Liver (tissue), 9 donors: ENCODE results near the gene ATP6V1F. TPM values are rescaled to one million over a fixed set of nuclear protein-coding genes. Genes with fewer than 3 reads are reported as not detected.

ENCODE experiments used
- DNase-seq: peaks from one replicate; pipeline ENCODE4 v3.0.0-alpha.2; 2017; ENCODE audit warnings: low spot score
- H3K27ac ChIP-seq, 2 donors: one replicate each; pipeline ENCODE4 v1.7.0; 2013; ENCODE audit warnings: inconsistent platforms in 2 of 2, low read length in 2 of 2, control low read depth in 1 of 2, low read depth in 1 of 2, mild to moderate bottlenecking in 1 of 2
- H3K27me3 ChIP-seq, 4 donors: one replicate each; pipeline versions ENCODE4 v1.6.1 to v1.7.0; 2013; ENCODE audit warnings: low read length in 3 of 4, inconsistent platforms in 1 of 4, mild to moderate bottlenecking in 1 of 4, moderate library complexity in 1 of 4; ENCODE audit not compliant: control insufficient read depth in 4 of 4, insufficient read depth in 4 of 4
- H3K36me3 ChIP-seq, 4 donors: one replicate each; pipeline versions ENCODE4 v1.6.1 to v1.7.0; 2013; ENCODE audit warnings: low read length in 3 of 4, mild to moderate bottlenecking in 3 of 4, low read depth in 1 of 4, moderate library complexity in 1 of 4; ENCODE audit not compliant: control insufficient read depth in 4 of 4, insufficient read depth in 3 of 4
- H3K4me1 ChIP-seq, 4 donors: one replicate each; pipeline versions ENCODE4 v1.6.1 to v1.7.0; 2013; ENCODE audit warnings: low read length in 3 of 4, mild to moderate bottlenecking in 3 of 4, moderate library complexity in 1 of 4; ENCODE audit not compliant: control insufficient read depth in 4 of 4, insufficient read depth in 4 of 4
- H3K4me3 ChIP-seq, 3 donors: one replicate each; pipeline versions ENCODE4 v1.6.1 to v1.7.0; 2013; ENCODE audit warnings: low read length in 3 of 3, control low read depth in 1 of 3, low read depth in 1 of 3, mild to moderate bottlenecking in 1 of 3
- H3K9ac ChIP-seq, 2 donors: one replicate each; pipeline ENCODE4 v1.7.0; 2013; ENCODE audit warnings: low read length in 2 of 2, mild to moderate bottlenecking in 2 of 2, moderate library complexity in 2 of 2, control low read depth in 1 of 2, low read depth in 1 of 2
- H3K9me3 ChIP-seq, 4 donors: one replicate each; pipeline versions ENCODE4 v1.6.1 to v1.7.0; 2013; ENCODE audit warnings: low read length in 3 of 4; ENCODE audit not compliant: control insufficient read depth in 4 of 4
- CTCF ChIP-seq: fragments of 150-350 bp; IDR thresholded peaks from 2 replicates; pipeline ENCODE4 v1.5.1; 2017; ENCODE audit warnings: improper control_type of control experiment, low read depth, low read length; ENCODE audit not compliant: missing input control
- EGR1 ChIP-seq, 2 donors: IDR thresholded peaks; 2 replicates each; pipeline ENCODE4 v1.6.1; 2016 to 2018; ENCODE audit warnings: antibody characterized with exemption in 2 of 2, low read depth in 2 of 2
- FOXA1 ChIP-seq: IDR thresholded peaks from 2 replicates; pipeline ENCODE4 v1.6.1; 2016; ENCODE audit warnings: antibody characterized with exemption
- FOXA2 ChIP-seq: IDR thresholded peaks from 2 replicates; pipeline ENCODE4 v1.6.1; 2016; ENCODE audit warnings: antibody characterized with exemption
- GABPA ChIP-seq, 2 donors: IDR thresholded peaks in 1 of 2; conservative IDR thresholded peaks in 1 of 2; 2 replicates each; pipeline ENCODE4 v1.6.1; 2016; ENCODE audit warnings: antibody characterized with exemption in 2 of 2, mild to moderate bottlenecking in 1 of 2, moderate library complexity in 1 of 2
- HNF4A ChIP-seq, 2 donors: conservative IDR thresholded peaks; 2 replicates each; pipeline ENCODE4 v1.6.1; 2016; ENCODE audit warnings: antibody characterized with exemption in 2 of 2, mild to moderate bottlenecking in 2 of 2
- HNF4G ChIP-seq: IDR thresholded peaks from 2 replicates; pipeline ENCODE4 v1.6.1; 2016; ENCODE audit warnings: antibody characterized with exemption
- JUND ChIP-seq, 2 donors: IDR thresholded peaks; 2 replicates each; pipeline ENCODE4 v1.6.1; 2016; ENCODE audit warnings: antibody characterized with exemption in 2 of 2
- NR2F2 ChIP-seq: IDR thresholded peaks from 2 replicates; pipeline ENCODE4 v1.6.1; 2016; ENCODE audit warnings: antibody characterized with exemption
- RAD21 ChIP-seq, 2 donors: IDR thresholded peaks; 2 replicates each; pipeline ENCODE4 v1.6.1; 2016; ENCODE audit warnings: antibody characterized with exemption in 2 of 2, mild to moderate bottlenecking in 2 of 2
- RXRA ChIP-seq, 2 donors: IDR thresholded peaks; 2 replicates each; pipeline ENCODE4 v1.6.1; 2017 to 2018; ENCODE audit warnings: antibody characterized with exemption in 2 of 2, mild to moderate bottlenecking in 1 of 2
- SP1 ChIP-seq: IDR thresholded peaks from 2 replicates; pipeline ENCODE4 v1.6.1; 2018; ENCODE audit warnings: antibody characterized with exemption, mild to moderate bottlenecking
- TAF1 ChIP-seq: conservative IDR thresholded peaks from 2 replicates; pipeline ENCODE4 v1.6.1; 2016; ENCODE audit warnings: antibody characterized with exemption, mild to moderate bottlenecking
- YY1 ChIP-seq: IDR thresholded peaks from 2 replicates; pipeline ENCODE4 v1.6.1; 2016; ENCODE audit warnings: antibody characterized with exemption, mild to moderate bottlenecking
- ZBTB33 ChIP-seq: IDR thresholded peaks from 2 replicates; pipeline ENCODE4 v1.6.1; 2016; ENCODE audit warnings: antibody characterized with exemption
- WGBS: extraction: QIAGEN DNeasy Blood & Tissue Kit; methylation state at CpG from one replicate; pipeline ENCODE4 v1.1.7; 2013; 5-methylcytosine and 5-hydroxymethylcytosine counted together
- polyA plus RNA-seq, 2 donors: library from polyadenylated mRNA; stranded (reverse) in 1 of 2; unstranded in 1 of 2; fragments of 200-250 nt in 1 of 2; fragments of >200 nt in 1 of 2; fragmentation: Nextera tagmentation in 1 of 2; extraction: Ambion mirVana in 1 of 2; gene quantifications; one replicate each; pipeline versions ENCODE4 v1.2.1 to v1.2.3, GENCODE V29; 2013 to 2015
- total RNA-seq, 2 donors: library from RNA; depleted of rRNA; stranded (reverse); fragments of >200 nt; gene quantifications; one replicate each; pipeline ENCODE4 v1.2.3, GENCODE V29; 2014
- TF ChIP-seq, protein P1 (sequence below): IDR thresholded peaks from 2 replicates; pipeline ENCODE4 v1.6.1; 2016; ENCODE audit warnings: antibody characterized with exemption
- TF ChIP-seq, protein P2 (sequence below): IDR thresholded peaks from 2 replicates; pipeline ENCODE4 v1.6.1; 2016; ENCODE audit warnings: antibody characterized with exemption
- TF ChIP-seq, protein P3 (sequence below): IDR thresholded peaks from 2 replicates; pipeline ENCODE4 v1.6.1; 2016; ENCODE audit warnings: antibody characterized with exemption, mild to moderate bottlenecking
- donor health status: healthy.
- donor health status: healthy.
- donor health status: healthy.
- donor health status: healthy.
- donor health status: healthy.

Gene ATP6V1F
- total and polyA plus RNA-seq, 4 donors: 23.1 to 111 (median 47.1) TPM

- no peaks in the 10 kb centered on the region for H3K36me3 ChIP-seq
- no peak overlapping the region for H3K27ac ChIP-seq
- TF ChIP-seq, protein P1, sequence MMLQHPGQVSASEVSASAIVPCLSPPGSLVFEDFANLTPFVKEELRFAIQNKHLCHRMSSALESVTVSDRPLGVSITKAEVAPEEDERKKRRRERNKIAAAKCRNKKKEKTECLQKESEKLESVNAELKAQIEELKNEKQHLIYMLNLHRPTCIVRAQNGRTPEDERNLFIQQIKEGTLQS: no peak
- TF ChIP-seq JUND (IDR thresholded peaks at IDR 0.05) (no peak), CTCF (no peak), HNF4A (conservative IDR thresholded peaks at IDR 0.05) (no peak), YY1 (no peak), FOXA1 (no peak), RAD21 (IDR thresholded peaks at IDR 0.05) (no peak), FOXA2 (no peak), TAF1 (no peak), RXRA (IDR thresholded peaks at IDR 0.05) (no peak), ZBTB33 (no peak)
- TF ChIP-seq, protein P2, sequence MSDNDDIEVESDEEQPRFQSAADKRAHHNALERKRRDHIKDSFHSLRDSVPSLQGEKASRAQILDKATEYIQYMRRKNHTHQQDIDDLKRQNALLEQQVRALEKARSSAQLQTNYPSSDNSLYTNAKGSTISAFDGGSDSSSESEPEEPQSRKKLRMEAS: no peak
- H3K9ac ChIP-seq: no peak overlapping the region
- WGBS: 97% methylated on average over 16 of the region's 16 CpGs
- no peaks in the 10 kb centered on the region for H3K27me3 ChIP-seq
- H3K4me1 ChIP-seq: no peaks in the 10 kb centered on the region
- H3K4me3 ChIP-seq: no peak overlapping the region
- no peak for DNase-seq
- H3K9me3 ChIP-seq: no peaks in the 10 kb centered on the region
Observed at GRCh38 chr7:128849156-128849515, 13.5 kb upstream of the ATP6V1F start.

- no peak overlapping the region for H3K27ac ChIP-seq
- no peaks in the 10 kb centered on the region for H3K9me3 ChIP-seq
- H3K36me3 ChIP-seq: no peaks in the 10 kb centered on the region
- H3K4me3 ChIP-seq: no peak overlapping the region
- WGBS: 86% methylated on average over 18 of the region's 18 CpGs
- no peak for DNase-seq
- no peaks in the 10 kb centered on the region for H3K4me1 ChIP-seq
- no peak overlapping the region for H3K9ac ChIP-seq
- no peaks in the 10 kb centered on the region for H3K27me3 ChIP-seq
- TF ChIP-seq NR2F2 (no peak), TAF1 (no peak), SP1 (no peak), FOXA2 (no peak), HNF4G (no peak), HNF4A (conservative IDR thresholded peaks at IDR 0.05) (no peak), ZBTB33 (no peak), RXRA (IDR thresholded peaks at IDR 0.05) (no peak), JUND (IDR thresholded peaks at IDR 0.05) (no peak), EGR1 (IDR thresholded peaks at IDR 0.05; ENCODE audit: low read depth in 2 of 2) (no peak), GABPA (IDR thresholded peaks at IDR 0.05 in 1 of 2, conservative IDR thresholded peaks at IDR 0.05 in 1 of 2) (no peak), FOXA1 (no peak), YY1 (no peak), CTCF (no peak)
- TF ChIP-seq, protein P3, sequence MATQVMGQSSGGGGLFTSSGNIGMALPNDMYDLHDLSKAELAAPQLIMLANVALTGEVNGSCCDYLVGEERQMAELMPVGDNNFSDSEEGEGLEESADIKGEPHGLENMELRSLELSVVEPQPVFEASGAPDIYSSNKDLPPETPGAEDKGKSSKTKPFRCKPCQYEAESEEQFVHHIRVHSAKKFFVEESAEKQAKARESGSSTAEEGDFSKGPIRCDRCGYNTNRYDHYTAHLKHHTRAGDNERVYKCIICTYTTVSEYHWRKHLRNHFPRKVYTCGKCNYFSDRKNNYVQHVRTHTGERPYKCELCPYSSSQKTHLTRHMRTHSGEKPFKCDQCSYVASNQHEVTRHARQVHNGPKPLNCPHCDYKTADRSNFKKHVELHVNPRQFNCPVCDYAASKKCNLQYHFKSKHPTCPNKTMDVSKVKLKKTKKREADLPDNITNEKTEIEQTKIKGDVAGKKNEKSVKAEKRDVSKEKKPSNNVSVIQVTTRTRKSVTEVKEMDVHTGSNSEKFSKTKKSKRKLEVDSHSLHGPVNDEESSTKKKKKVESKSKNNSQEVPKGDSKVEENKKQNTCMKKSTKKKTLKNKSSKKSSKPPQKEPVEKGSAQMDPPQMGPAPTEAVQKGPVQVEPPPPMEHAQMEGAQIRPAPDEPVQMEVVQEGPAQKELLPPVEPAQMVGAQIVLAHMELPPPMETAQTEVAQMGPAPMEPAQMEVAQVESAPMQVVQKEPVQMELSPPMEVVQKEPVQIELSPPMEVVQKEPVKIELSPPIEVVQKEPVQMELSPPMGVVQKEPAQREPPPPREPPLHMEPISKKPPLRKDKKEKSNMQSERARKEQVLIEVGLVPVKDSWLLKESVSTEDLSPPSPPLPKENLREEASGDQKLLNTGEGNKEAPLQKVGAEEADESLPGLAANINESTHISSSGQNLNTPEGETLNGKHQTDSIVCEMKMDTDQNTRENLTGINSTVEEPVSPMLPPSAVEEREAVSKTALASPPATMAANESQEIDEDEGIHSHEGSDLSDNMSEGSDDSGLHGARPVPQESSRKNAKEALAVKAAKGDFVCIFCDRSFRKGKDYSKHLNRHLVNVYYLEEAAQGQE: no peak
- TF ChIP-seq, protein P2: no peak
- TF ChIP-seq, protein P1: no peak
Observed at GRCh38 chr7:128849804-128850490, 12.7 kb upstream of the ATP6V1F start.
